ENCODE results near the gene ZFR2.

The ZFR2 gene

DNA sequence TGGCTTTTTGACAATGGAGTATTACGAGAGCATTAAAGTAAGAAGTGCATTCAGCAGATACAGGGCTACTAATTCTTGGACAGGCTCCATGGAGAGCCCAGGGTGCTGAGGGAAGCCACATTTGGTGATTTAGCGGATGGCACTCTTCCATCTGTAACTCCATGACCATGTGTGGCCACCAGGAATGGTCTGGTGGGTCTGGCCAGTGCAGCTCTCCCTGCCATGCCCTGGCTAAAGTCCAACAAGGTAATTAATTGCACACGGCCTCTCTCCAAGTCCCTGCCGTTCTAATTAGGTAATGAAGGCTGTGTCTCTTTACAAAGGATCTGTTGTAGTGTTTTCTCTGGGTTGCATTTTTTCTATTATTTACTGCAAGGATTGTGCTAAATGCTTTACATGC is 4.3 kb upstream of the ZFR2 start:
- DNase-seq: no peak

DNA sequence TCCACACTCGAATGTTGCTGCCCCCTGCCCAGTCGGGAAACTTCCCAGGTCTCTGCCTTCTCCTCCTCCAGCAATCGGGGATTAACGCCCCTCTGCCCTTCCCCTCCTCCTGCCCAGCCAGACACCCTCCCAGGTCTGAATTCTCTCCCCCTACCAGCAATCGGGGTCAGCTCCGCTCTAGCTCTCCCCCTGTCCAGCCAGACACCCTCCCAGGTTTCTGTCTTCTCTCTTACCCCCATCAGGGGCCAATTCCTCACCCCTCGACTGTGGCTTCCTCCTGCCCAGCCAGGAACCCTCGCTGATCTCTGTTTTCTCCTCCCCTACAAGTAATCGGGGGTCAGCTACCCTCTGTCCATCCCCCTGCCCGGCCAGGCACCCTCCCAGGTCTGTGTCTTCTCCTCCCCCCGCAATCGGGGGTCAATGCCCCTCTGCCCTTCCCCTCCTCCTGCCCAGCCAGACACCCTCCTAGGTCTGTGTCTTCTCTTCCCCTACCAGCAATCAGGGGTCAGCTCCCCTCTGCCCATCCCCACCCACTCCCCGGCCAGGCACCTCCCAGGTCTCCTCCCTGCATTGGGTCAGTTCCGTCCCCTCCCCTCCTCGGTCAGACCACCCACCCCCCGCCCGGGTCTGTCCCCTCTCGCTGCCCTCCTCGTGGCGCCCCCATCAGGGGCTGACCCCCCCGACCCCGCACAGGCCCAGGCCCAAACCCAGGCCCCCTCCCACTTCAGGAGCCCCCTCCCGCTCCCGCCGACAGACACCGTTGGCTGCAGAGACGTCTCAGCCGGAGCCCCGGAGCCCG is 668 bp downstream of the ZFR2 start:
- no peak for DNase-seq

DNA sequence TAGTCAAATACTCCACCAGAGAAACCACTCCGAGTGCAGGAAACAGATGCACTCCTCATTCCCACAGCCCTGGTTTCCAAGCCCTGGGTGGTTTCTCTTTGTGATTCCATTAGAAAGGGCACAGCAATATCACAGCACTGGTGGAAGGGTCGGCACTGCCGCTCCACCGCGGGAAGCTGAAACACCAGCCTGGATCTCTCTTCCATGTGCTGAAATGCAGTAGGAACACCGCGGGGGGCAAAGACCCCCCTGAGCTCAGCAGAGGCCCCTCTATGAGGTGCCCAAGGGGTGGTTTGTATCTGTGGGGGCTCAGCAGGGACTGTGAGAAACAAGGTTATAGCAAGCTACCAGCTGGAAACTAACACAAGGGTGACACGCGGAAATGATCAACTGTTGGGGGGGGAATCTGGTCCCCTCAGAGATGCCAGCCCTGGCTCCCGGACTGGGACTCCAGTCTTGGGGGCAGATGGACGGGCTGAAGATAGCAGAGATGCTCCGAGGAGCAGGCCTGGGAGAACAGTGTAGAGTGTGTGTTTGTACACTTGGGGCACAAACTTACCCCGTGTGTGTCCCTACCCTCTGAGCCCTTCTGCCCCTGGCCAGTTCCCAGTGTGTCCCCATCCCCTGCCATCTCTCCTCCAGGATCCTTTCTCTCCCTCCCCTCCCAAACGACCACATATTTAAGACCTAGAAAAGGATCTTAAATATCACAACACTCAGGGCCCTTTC is 1.8 kb downstream of the ZFR2 start:
- DNase-seq: no peak

DNA sequence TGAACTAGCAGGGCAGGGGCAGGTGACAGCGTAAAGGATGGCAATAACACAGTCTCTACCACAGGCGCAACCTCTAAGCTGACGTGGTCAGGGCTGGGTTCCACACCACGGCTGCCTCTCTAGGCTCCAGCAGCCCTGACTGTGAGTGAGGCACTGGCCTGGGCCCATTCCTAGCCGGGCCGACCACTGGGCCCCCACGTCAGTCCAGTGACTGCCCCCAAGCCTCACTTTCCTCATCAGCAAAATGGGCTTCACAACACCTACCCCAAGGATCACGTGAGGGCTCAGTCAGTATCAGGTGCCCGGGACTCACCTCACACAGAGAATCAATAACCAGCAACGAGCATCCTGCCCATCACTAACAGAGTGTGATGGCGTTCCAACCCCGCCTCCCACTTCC is 5.2 kb downstream of the ZFR2 start:
- no peak for DNase-seq

DNA sequence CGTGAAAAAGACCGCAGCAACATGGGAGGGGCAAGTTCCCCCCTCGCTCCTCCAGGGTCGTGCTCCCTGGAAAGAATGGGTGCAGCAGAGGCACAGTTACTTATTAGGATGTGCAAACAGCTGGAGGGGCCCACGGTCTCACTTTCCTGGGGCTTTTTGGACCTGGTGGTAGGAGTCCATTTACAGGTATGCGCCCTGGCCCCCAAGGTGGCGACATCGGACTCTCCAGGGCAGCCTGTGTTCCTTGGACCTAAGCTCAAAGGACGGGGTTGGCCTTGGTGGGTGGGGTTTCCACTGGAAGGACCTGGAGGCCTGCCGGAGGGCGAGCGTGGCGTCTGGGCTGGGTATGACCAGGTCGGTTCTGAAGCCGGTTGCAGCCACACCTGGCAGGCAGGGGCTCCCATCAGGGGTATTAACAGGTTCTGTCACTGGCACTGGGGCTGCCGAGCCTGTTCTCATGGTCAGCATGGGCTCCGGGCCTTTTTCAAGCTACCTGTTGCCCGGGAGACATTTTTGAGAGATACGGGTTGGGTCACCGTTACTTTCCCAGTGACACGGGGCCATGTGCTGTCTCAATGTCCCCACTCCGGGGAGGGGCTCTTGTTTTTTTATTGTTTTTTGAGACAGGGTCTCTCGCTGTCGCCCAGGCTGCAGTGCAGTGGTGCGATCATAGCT is 5.9 kb downstream of the ZFR2 start:
- no peak for DNase-seq

DNA sequence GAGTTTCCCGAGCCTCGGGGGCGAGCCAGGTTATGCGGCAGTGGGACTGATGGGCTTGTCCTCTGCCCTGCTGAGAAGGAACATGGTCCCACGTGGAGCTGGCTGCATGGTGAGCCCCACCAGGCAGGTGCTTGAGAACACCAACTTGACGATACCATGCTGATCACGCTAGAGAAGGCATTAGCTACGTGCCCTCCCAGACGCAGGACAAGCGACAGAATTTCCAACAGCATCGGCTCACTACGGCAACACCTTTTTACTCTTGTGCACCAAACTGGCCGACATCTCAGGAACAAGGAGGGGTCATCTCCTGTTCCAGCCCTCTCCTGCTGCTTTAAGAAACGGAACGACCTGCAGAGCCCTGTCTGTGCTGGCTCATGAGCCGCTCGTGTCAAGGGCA is 8.3 kb downstream of the ZFR2 start:
- no peak for DNase-seq

DNA sequence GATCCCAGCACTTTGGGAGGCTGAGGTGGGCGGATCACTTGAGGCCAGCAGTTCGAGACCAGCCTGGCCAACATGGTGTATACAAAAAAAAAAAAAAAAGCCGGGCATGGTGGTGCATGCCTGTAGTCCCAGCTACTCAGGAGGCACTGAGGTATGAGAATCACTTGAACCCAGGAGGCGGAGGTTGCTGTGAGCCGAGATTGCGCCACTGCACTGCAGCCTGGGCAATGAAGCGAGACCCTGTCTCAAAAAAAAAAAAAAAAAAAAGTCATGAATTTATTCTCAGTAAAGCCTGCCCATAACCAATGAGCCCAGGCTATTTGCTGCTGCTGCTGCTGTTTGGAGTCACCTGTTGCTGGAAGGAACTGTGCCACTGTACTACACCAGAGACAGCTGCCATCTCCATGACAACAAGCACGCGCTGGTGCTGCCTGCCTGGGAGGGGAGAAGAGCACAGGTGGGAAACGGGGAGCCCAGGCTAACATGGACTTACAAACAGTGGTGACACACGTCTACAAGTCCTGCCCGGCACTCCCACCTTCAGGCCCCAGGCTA is 11.3 kb downstream of the ZFR2 start:
- no peak for DNase-seq

DNA sequence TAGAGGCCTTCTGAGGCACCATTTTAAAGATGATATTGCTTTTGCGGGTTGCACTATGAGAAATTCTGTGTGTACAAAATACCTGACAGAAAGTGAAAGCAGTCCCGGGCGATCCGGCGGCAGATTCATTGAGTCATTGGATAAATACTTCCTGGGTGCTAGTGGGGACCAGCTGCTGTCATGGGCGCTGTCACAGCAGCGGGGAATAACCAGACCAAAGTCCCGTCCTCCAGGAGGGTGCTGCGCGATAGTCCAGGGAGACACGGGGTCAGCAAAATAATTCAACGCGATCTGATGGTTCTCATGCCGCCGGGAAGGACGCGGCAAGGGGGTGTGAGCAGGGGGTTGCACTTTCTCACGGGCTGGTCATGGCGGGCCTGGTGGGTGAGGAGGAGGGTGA is 13.5 kb downstream of the ZFR2 start:
- DNase-seq: no peak

DNA sequence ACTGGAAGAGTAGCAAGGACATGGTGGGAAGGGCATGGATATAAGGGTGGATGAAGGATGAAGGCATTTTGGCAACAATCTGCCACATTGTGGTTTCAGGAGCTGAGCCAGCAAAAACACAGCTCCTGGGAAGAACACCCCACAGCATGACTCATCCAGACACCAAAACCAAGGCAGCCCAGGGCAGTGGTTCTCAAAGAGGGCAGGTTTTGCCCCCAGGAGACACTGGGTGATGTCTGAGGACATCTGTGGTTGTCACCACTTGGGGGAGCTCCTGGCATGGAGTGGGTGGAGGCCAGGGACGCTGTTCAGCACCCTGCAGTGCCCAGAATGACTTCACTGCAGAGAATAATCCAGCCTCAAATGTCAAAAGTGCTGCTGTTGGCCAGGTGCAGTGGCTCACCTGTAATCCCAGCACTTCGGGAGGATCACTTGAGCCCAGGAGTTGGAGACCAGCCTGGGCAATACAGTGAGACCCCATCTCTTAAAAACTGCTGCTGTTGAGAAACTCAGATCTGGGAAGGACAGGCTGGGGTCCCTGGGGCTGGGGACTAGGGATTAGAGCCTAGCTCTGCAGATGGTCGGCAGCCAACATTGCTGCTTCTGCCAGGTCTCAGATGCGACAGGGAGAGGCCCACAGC is 16.1 kb downstream of the ZFR2 start:
- DNase-seq: no peak

DNA sequence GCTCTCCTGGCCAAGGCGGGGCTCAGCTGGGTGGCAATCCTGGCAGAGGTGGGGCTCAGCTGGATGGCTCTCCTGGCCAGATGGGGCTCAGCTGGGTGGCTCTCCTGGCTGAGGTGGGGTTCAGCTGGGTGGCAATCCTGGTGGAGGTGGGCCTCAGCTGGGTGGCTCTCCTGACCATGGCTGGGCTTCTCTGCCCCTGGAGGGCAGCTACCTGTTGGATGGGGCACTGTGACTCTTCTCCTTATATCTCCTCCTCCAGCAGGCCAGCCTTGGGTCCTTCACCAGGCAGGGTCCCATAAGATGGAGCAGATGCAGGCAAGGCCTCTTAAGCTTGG is 16.7 kb downstream of the ZFR2 start:
- DNase-seq: no peak

DNA sequence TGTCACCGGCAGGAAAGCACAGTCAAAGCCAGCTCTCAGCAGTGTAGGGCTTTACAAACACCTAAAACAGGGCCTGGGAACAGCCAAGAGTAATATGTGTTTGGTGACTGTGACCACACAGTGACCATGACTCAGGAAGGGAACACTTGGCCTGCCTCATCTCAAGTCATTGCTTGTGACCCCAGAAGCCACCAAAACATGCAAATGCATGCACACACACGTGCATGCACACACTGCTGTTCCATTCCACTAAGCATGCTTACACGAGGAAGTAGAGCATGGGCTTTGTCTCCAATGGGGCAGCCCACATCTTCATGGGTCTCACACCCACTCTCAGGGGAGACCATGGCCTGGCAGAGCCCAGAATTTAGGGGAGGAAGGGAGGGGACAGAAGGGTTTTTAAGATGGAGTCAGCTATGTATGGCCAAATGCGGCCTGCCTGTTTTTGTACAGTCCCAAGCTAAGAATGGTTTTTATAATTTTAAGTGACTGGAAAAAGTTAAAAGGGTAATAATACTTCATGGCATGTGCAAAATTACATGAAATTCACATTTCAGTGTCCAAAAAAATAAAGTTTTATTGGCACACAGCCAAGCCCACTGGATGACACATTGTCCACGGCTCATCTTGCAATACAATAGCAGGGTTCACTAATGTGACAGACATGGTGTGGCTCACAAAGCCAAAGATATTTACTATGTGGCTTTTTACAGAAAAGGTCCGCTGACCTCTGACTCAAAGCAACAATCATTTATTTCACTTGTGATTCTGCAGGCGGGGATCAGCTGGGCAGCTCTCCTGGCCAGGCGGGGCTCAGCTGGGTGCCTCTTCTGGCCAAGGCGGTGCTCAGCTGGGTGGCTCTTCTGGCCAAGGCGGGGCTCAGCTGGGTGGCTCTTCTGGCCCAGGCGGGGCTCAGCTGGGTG is 17.3 kb downstream of the ZFR2 start:
- no peak for DNase-seq

DNA sequence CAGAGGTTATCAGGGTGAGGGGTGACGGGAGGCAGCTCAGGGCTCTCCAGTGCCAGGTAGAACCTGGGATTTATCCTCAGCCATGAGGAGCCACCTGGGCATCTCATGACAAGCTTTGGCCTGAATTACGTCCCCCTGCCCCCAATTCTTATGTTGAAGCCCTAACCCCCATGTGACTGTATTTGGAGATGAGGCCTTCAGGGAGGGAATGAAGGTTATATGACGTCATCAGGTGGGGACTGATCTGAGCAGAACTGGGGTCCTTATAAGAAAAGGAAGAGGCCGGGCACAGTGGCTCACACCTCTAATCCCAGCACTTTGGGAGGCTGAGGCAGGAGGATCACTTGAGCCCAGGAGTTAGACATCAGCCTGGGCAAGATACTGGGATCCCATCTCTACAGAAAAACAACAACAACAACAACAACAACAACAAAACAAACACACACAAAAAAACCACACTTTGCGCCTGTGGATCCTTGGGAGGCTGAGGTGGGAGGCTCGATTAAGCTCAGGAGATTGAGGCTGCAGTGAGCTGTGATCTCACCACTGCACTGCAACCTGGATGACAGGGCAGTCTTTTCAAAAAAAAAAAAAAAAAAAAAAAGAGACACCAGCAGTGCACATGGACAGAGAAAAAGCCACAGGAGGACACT is 18.4 kb downstream of the ZFR2 start:
- no peak for DNase-seq

DNA sequence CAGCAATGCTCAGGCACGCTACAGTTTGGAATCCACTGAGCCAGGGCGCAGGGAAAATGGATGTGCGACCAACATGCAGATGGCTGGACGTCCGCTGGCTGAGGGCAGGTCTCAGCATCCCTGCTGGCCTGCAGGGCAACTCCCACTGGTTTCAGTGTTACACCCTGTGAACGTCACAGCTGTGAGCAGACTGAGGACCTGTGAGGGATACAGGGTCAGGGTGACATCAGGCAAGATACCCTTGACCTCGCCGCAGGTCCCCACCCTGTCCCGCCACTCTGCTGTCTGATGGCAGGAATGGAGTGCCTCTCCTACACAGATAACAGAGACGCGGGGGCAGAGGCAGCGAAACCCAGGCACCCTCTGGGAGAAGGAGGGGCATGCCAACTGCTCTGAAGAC is 19.1 kb downstream of the ZFR2 start:
- no peak for DNase-seq

DNA sequence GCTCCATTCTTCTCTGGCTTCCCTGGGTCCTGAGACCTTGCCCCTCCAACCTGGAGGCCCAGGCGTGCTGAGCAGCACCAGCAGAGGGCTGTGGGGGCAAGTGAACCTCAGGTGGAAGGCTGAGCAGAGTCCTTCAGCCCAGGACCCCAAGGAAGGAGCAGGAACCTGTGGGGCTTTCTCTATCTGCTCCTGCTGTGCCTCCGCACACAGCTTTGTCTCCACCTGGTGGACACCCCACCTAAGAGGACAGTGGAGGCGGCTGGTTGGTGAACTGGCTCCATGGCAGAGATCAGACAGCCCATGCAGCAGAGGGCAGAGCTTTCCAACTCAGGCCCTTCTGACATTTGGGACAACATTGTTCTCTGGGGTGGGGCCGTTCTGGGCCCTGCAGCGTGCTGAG is 19.7 kb downstream of the ZFR2 start:
- no peak for DNase-seq

DNA sequence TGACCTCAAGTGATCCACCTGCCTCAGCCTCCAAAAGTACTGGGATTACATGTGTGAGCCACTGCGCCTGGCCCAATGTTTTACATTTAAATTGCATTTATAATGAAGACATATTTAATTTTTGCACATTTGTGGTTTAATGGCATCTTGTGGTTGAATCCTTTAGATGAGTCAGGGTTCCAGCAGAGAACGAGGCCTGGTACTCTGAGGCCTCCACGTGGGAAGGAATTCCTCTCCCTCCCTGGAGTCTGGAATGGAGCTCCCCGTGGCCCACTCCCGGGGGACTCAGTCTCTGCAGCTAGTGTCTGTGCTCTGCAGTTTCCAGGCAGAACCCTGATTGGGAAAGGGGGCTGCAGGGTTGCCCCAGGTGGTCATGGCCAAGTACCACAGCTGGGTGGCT is 24.2 kb downstream of the ZFR2 start:
- DNase-seq: no peak

DNA sequence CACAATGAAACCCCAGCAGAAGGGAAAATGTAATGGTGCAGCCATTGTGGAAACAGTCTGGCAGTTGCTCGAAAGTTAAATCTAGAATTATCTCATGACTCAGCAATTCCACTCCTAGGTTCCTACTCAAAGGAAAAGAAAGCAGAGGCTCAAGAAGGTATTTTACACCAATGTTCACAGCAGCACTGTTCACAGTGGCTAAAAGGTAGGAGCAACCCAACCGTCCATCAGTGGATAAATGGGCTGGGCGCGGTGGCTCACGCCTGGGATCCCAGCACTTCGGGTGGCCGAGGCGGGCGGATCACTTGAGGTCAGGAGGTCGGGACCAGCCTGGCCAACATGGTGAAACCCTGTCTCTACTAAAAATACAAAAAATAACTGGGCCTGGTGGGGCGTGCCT is 25.9 kb downstream of the ZFR2 start:
- DNase-seq: no peak

DNA sequence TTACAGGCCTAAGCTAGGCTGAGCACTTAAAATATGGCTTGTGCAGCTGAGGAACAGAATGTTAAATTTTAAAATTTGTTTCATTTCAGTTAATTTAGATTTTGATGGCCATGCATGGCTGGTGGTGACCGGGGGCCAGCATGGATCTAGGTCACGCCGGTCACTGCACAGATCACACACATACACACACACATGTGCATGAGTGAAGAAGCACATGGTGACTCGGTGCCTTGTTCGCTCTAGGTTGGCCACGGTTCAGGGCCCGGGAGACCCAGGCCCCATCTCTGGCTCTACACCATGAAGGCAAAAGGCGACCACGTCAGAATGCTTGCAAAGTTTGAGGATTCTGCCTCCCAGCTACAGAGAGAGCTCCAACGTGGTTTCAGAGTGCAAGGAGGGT is 28.0 kb downstream of the ZFR2 start:
- no peak for DNase-seq

DNA sequence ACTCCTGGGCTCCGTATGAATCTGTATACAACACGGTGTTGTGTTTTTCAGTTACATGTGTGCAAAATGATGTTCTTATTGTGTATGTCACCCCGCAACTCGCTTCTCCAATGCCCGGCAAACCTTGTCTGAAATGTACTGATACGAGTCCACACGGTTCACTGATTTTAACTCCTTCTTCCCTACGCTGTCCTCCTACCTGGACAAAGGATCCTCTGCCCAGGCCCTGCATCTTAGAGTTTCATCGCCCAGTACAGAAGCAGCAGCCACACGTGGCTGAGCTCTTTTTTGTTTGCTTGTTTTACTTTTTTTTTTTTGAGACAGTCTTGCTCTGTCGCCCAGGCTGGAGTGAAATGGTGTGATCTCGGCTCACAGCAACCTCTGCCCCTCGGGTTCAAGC is 28.9 kb downstream of the ZFR2 start:
- no peak for DNase-seq

DNA sequence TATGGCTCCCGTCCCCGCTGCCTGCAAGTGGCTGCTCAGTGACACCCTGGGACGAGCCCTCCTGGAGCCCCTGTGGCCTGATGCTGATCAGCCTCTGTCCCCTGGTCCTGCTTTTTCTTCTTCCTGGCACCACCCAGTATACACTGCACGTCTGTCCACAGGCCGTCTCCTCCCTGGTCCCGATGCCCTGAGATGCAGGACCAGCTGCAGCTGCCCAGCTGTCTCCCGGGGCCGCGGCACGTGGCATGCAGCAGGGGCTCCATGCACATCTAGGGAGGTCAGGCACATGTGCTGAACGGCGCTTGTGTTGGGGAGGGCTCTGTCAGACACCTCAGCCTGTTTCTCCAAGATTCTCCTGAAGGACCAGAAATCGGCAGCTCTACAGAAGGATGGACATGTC is 30.2 kb downstream of the ZFR2 start:
- DNase-seq: no peak

DNA sequence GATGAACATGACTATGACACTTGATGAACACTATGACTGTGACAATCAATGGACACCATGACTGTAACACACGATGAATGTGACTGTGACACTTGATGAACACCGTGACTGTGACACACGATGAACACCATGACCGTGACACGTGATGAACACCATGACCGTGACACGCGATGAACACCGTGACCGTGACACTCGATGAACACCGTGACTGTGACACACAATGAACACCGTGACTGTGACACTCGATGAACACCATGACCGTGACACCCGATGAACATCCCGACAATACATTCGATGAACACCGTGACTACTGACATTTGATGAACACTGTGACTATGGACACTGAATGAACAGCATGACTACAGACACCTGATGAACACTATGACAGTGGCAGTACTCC is 30.9 kb downstream of the ZFR2 start:
- no peak for DNase-seq

DNA sequence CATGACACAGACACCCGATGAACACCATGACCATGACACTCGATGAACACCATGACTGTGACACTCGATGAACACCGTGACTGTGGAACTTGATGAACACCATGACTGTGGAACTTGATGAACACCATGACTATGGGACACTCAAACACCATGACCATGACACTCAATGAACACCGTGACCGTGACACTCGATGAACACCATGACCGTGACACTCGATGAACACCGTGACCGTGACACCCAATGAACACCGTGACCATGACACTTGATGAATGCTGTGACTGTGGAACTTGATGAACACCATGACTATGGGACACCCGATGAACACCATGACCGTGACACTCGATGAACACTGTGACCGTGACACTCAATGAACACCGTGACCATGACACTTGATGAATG is 31.5 kb downstream of the ZFR2 start:
- DNase-seq: no peak

DNA sequence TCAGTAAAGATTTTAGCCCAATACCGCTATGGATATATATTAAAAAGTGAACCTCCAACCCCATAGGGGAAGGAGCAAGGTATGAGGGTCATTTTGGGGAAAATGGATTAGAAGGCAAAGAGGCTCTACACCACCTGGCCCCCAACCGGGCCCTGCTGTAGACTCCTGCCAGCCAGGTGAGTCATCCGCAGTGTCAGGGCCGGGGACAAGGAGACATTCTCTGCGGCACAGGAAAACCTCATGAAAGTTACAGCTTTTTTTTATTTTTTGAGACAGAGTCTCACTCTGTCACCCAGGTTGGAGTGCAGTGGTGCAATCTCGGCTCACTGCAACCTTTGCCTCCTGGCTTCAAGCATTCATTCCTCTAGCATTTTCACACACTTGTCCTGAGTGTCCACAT is 32.0 kb downstream of the ZFR2 start:
- no peak for DNase-seq

Measured in GOT3 (cell line).